Left ventricle myocardium inferior (tissue), 1 donor: Measurements from ENCODE around the gene DNAAF8. TPM values are rescaled to one million over a fixed set of nuclear protein-coding genes. Genes with fewer than 3 reads are reported as not detected.

Source experiments
- DNase-seq: peaks from one replicate; pipeline ENCODE4 v3.0.0-alpha.2; 2020
- H3K27ac ChIP-seq: fragments of 200-600 bp; replicated peaks from 2 replicates; pipeline ENCODE4 v1.8.0; 2021
- H3K27me3 ChIP-seq: fragments of 200-600 bp; 2 replicates; pipeline ENCODE4 v1.8.0; 2021; ENCODE audit warnings: low read depth
- H3K36me3 ChIP-seq: fragments of 200-600 bp; 2 replicates; pipeline ENCODE4 v1.8.0; 2021
- H3K4me1 ChIP-seq: fragments of 200-600 bp; 2 replicates; pipeline ENCODE4 v1.8.0; 2021
- H3K4me3 ChIP-seq: fragments of 200-600 bp; 2 replicates; pipeline ENCODE4 v1.8.0; 2021; ENCODE audit warnings: mild to moderate bottlenecking, moderate library complexity
- H3K9me3 ChIP-seq: fragments of 200-600 bp; replicated peaks from 2 replicates; pipeline ENCODE4 v1.8.0; 2021
- CTCF ChIP-seq: fragments of 200-600 bp; IDR thresholded peaks from 2 replicates; pipeline ENCODE4 v1.8.0; 2021; ENCODE audit warnings: antibody characterized with exemption, mild to moderate bottlenecking, borderline replicate concordance
- intact Hi-C: fragments of 100-400 bp; cut with micrococcal nuclease; formaldehyde crosslinking; loops from one replicate; pipeline ENCODE4 v1.11.0; 2022
- total RNA-seq: library from RNA; stranded (reverse); fragmentation: NEBNext Ultra II Directional; extraction: Animal tissue kit (Norgen Biotek cat#: 25700); gene quantifications from one replicate; pipeline ENCODE4 v1.2.1, GENCODE V29; 2021
- donor health status: DM: no; HTN: yes; CAD: no; lungs with severe emphysema.

DNAAF8 gene
- total RNA-seq, 1 donor from 2014 or later: 0.77 TPM

GRCh38 chr16:4693956-4694641 lies 40.2 kb upstream of the DNAAF8 start:
- H3K4me1 ChIP-seq: peaks cover 50% of the 10 kb centered on the region
- no peaks in the 10 kb centered on the region for H3K27me3 ChIP-seq
- no peaks in the 10 kb centered on the region for H3K9me3 ChIP-seq
- H3K36me3 ChIP-seq: peaks cover 41% of the 10 kb centered on the region
- TF ChIP-seq CTCF: no peak
- peak overlapping the region; percentile 100 for H3K4me3 ChIP-seq
- peak overlapping the region; percentile 92 for H3K27ac ChIP-seq
- peak; percentile 49 for DNase-seq
- intact Hi-C loops: no loop called here

- no peaks in the 10 kb centered on the region for H3K27me3 ChIP-seq
- no peaks in the 10 kb centered on the region for H3K9me3 ChIP-seq
- intact Hi-C loops: no loop called here
- peak; percentile 55 for DNase-seq
- peaks cover 50% of the 10 kb centered on the region for H3K4me1 ChIP-seq
- H3K27ac ChIP-seq: peak overlapping the region; percentile 92
- peak; percentile 23 for TF ChIP-seq CTCF
- peak overlapping the region; percentile 100 for H3K4me3 ChIP-seq
- peaks cover 43% of the 10 kb centered on the region for H3K36me3 ChIP-seq
Observed at GRCh38 chr16:4694642-4695451, 39.5 kb upstream of the DNAAF8 start.

GRCh38 chr16:4695473-4696171 lies 38.7 kb upstream of the DNAAF8 start:
- intact Hi-C loops: no loop called here
- Histone ChIP-seq H3K4me3 (peak overlapping the region; percentile 100), H3K27ac (peak overlapping the region; percentile 92), H3K27me3 (no peaks in the 10 kb centered on the region), H3K36me3 (peaks cover 51% of the 10 kb centered on the region), H3K9me3 (no peaks in the 10 kb centered on the region), H3K4me1 (peaks cover 45% of the 10 kb centered on the region)
- no peak for TF ChIP-seq CTCF
- no peak for DNase-seq

GRCh38 chr16:4696172-4696904 lies 38.0 kb upstream of the DNAAF8 start:
- no peak for TF ChIP-seq CTCF
- Histone ChIP-seq H3K27ac (peak overlapping the region; percentile 92), H3K4me3 (no peak overlapping the region), H3K27me3 (no peaks in the 10 kb centered on the region), H3K9me3 (no peaks in the 10 kb centered on the region), H3K36me3 (peaks cover 58% of the 10 kb centered on the region), H3K4me1 (peaks cover 52% of the 10 kb centered on the region)
- intact Hi-C loops: no loop called here
- peak; percentile 69 for DNase-seq
